Kasumi-1 (cell line): Measurements from ENCODE around the gene GRSF1.
"Not testable (repeated sequence)": the region's sequence is repeated elsewhere in the genome, so short reads cannot be mapped to it uniquely, and the experiment has no call there.

Source experiments
- DNase-seq, 2 experiments: peaks; one replicate each; lab custom pipeline; 2025; lab: John Stamatoyannopoulos, UW

The GRSF1 gene, protein sequence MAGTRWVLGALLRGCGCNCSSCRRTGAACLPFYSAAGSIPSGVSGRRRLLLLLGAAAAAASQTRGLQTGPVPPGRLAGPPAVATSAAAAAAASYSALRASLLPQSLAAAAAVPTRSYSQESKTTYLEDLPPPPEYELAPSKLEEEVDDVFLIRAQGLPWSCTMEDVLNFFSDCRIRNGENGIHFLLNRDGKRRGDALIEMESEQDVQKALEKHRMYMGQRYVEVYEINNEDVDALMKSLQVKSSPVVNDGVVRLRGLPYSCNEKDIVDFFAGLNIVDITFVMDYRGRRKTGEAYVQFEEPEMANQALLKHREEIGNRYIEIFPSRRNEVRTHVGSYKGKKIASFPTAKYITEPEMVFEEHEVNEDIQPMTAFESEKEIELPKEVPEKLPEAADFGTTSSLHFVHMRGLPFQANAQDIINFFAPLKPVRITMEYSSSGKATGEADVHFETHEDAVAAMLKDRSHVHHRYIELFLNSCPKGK

DNA sequence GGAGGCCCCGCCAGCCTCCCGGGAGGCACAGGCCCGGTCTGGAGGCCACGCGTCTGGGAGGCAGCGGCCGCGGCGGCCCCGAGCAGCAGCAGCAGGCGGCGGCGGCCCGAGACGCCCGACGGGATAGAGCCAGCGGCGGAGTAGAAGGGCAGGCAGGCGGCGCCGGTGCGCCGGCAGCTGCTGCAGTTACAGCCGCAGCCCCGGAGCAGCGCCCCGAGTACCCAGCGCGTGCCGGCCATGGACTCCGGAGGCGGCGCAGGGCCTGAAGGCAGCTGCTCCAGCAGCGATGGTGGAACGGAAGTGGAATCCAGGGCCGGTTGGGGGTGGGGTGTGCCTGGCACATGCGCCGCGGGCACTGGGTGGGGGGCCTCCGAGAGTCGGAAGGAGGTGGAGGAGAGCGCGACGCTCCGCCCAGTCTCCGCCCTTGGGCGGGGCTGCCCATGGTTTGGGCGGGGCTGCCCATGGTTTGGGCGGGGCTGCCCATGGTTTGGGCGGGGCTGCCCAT lies at the start of gene GRSF1:
TSS of gene GRSF1 (minus strand) at position 302 of the 505 bp plus-strand sequence. CDS start at position 239, 63 bp downstream.
- DNase-seq, result peak; percentile 70 to 85

DNA sequence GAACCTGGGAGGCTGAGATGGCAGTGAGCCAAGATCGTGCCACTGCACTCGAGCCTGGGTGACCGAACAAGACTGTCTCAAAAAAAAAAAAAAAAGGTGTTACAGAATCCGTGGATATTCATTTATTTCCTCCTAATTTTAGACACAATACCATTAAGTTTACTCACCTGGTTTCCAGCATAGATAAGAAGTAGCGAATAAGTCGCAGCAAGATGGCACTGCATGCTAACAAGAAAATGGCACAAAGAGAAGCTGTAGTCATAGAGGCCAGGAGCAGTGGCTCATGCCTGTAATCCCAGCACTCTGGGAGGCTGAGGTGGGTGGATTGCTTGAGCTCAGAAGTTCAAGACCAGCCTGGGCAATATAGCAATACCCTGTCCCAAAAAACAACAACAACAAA lies 45.5 kb upstream of the GRSF1 start:
- DNase-seq, result no peak

DNA sequence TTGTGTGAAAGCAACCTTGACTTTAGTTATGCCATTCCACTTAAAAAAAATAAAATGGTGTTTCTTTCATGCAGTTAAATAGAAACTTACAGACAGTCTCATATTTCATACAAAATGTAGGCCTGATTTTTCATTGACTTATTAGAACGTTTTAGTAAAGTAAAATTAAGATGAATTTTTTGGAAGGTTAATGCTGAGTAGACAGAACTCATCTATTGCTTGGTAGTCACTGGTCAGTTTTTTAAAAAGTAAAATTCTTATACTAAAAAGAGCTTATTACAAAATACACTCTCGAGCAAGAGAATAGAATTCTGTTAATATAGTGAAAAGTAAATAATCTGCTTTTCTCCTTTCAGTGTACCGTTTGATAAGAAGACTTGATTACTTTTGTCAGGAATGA lies 41.0 kb upstream of the GRSF1 start:
- DNase-seq, result no peak

DNA sequence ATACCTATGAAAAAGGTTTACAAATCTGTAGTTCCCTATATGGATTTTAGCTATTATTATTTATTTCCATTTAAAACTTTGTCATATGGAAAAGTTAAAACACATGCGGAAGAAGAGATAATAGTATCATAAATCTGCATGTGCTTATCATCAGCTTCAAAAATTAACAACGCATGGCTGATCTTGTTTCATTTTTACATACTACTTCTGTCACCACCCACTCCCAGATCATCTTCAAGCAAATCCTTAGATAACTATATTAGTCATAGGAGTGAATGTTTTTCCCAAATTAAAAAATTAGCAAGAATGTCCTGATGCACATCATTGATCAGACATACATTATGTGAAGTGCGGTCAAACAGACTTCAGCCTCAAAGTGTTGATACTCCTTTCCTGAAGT lies 37.9 kb upstream of the GRSF1 start:
- no peak for DNase-seq

DNA sequence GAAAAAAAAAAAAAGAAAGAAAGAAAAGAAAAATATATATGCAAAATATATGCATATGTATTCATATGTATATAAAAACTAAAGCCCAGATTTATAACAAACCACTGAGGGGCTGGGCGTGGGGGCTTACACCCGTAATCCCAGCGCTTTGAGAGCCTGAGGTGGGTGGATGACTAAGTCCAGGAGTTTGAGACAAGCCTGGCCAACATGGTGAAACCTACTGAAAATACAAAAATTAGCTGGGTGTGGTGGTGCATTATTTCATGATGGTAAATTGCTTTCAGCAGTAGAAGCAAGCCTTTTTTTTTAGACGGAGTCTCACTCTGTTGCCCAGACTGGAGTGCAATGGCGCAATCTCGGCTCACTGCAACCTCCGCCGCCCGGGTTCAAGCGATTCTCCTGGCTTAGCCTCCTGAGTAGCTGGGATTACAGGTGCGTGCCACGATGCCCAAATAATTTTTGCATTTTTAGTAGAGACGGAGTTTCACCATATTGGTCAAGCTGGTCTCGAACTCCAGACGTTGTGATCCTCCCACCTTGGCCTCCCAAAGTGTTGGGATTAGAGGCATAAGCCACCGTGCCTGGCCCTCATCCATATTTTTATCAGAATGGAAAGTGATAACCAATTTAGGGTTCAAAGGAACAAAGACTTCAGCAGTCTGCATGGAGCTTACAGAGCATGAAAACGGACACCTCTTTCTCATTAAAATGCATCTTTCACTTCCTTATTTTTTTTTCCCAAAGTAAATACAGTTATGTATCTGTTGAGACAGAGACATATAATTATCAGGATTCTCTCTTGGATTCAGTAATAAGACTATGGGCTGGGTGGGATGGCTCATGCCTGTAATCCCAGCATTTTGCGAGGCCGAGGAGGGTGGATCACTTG lies 34.8 kb upstream of the GRSF1 start:
- DNase-seq, result no peak

DNA sequence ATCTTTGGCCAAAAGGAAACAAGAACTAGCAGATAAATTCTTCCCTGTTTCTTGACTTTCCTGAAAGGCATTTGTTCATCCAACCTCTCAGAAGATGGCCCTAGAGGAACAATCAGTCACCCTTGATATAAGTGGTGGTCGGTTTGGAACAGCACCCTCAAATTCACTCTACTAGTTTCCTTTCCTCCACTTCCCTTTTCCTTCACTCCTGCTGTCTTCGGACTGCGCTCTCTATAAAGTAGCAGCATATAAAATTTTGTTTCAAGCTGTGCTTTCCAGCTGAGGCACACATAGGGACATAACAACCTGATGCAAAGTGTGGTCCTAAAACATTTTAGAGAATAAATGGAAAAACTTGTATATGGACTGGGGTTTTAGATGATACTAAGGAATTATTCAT lies 33.5 kb upstream of the GRSF1 start:
- DNase-seq, result peak in 1 of 2 experiments; percentile 7

DNA sequence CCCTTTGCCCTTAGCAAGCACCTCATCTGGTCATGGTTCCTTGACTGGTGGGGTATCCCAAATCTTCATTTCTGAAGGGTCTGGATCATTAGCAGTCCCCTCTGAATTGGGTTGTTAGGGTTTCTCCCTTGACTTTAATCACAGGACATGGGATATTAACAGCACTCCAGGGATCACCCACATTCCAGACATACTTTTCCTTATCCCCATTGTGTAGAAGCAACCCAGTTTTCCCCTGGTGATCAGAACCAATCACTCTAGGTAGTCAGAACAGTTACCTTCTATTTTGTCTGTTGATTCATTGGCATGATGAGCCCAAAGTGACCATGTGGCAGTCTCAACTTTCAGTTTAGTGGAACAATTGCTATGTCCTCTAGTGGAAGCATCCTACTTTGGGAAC lies 29.1 kb upstream of the GRSF1 start:
- no peak for DNase-seq

DNA sequence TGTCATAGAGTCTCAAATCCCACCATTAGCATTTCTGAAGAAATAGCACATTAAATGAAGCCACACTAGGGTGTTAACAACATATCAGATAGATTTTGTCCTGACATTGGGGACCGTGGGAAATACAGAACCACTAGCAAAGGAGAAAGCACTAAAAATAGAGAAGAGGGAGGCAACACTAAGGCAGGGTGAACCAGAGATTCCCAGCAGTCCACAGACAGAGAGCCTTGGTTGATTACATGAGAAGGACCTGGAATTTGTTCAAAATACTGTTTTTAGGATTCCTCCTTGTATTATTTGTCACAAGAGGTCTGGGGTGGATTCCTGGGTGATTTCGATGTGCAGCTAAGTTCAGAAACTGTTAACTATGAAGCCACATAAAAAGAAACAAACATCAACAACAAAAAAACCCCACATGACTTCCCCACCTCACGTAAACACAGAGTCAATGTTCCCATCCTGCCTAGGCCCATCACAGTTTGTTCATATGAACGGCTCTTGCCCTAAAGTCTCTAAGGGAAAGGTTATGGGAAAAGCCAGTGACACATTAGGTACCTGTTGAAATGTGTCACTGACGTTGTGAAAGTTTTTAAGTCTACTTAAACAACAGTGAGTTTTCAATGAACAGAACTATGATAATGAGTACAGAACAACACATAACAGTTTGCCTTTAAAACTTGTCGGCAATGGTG lies 23.6 kb upstream of the GRSF1 start:
- DNase-seq, result no peak

DNA sequence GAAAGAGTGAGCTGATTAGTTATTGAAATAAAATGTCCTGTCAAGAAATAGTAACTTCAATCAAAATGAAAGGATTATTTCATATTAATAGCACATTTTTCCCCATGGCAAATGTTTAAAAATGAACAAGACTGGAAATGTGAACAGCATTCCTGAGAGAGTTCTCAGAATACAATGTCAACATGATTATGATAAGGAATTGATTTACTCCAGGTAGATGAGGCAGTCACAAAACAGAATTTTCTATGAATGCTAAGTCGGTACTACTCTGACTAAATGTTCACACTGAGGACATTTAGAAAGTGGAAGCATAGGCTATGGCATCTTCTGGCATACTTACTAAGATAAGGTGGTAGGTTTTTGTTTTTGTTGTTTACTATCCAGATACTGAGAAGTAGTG lies 19.4 kb upstream of the GRSF1 start:
- no peak for DNase-seq

DNA sequence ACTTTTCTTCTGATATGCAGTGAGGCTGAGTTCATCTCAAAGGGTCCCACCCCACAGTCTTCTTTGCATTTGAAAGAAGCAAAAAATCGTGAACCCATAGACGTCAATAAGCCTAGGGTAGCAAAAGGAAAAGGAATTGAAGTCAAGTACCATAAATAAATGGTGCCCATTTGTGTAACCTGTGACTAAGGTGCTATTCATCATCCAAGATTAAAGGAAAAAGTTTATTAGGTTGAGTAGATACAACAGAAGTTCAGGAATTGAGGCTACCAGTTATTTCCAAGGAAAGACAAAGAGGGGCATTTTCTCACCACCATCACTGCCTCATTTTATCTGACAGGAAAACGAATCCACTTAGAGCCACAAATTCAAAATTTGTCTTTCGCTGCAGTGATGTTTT lies 18.8 kb upstream of the GRSF1 start:
- DNase-seq, result no peak

DNA sequence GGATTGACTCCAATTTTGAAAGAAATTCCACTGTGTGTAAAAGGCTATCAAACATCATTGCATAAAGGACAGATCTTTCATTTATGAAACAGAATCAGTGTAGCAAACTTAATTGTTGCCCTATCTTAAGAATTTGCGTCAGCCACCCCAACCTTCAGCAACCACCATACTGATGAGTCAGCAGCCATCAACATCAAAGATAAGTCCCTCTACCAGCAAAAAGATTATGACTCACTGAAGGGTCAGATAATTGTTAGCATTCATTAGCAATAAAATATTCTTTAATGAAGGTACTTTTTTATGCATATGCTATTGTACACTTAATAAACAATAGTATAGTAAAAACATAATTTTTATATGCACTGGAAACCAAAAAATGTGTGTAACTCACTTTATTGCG lies 15.8 kb upstream of the GRSF1 start:
- no peak for DNase-seq

DNA sequence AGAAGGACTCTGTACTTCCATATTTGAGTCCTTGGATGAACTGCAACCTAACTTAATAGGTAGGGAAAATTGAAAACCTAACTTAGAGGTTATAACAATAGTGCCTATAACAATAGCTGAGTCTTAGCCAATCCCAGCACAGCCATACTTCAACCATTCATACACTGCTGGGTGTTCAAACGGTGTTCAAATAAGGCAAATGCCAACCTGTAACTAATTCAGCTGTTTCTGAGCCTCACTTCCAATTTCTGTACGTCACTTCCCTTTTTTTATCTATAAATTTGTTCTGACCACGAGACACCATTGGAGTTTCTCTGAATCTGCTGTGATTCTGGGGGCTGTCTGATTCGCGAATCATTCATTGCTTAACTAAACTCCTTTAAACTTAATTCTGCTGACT lies 9.6 kb upstream of the GRSF1 start:
- DNase-seq, result peak; percentile 43 to 72

DNA sequence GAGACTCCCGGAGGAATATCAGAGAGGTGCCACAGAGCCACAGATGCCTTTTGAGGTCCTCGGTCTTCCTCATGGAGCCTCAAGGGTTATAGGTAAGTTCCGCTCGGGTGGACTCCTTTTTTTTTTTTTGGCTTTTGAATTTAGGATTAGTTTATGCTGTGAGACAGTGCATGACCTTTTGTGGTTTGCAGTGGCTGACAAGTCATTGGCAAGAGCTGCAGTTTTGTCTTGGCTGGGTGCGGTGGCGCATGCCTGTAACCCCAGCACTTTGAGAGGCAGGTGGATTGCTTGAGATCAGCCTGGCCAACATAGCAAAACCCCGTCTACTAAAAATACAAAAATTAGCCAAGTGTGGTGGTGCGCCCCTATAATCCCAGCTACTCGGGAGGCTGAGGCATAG lies 4.5 kb upstream of the GRSF1 start:
- DNase-seq, result no peak

DNA sequence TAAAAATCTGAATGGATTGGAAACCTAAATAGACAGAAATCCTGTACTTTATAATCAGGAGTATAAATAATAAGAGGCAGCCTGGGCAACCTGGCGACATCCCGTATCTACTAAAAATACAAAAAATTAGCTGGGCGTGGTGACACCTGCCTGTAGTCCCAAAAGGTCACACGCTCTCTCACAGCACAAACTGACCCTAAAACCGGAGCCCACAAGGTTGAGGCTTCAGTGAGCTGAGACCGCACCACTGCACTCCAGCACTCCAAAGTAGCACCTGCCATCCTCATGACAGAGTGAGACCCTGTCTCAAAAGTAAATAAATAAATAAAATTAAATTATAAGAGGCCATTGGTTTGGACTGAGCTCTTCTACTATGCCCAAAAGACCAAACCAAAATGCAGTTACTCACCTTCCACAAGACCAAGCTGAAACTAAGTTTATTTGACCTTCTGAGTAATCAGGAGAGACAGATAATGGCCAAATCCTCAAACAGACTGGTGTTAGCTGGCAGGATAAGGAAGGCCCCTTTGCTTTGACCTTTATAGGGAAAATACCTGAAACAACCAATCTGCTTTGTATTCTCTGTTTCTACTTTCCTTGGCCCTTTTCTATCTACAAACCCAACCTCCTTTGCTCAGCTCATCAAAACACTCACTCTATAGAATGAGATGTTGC lies 3.2 kb upstream of the GRSF1 start:
- no peak for DNase-seq

DNA sequence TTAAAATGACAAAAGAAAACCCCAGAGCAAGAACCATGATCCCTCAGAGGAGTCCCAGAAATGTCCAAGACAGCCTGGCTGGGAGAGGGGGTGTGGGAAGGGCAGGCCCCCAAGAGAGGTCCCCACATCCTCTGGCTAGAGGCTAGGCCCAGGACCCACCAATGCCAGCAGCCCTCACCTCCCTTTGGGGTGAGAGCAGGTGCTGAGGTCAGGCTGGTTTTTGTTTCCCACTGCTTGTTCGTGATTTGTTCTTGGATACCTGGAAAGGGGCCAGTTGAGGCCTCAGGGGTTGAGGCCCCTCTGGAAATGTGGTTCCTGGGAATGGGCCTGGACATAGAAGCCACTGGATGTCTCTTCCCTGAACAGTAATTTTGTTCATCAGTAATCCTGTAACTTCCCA lies 2.3 kb upstream of the GRSF1 start:
- DNase-seq, result no peak

DNA sequence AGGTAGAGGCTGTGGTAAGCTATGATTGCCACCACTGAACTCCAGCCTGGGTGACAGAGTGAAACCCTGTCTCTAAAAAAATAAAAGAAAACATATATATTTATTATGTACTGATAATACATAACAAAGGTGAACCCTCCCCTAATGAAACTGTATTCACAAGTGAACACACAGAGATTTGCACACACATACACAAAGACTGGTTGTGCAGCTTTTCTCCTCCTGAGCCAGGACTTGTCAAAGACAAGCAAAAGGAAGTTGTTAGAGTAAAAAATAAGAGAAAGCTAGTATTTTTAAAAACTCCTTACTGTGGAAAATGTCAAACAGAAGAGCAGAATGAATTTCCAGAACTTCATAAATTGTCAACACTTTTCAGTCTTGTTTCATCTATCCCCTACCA lies 1.5 kb upstream of the GRSF1 start:
- no peak for DNase-seq

DNA sequence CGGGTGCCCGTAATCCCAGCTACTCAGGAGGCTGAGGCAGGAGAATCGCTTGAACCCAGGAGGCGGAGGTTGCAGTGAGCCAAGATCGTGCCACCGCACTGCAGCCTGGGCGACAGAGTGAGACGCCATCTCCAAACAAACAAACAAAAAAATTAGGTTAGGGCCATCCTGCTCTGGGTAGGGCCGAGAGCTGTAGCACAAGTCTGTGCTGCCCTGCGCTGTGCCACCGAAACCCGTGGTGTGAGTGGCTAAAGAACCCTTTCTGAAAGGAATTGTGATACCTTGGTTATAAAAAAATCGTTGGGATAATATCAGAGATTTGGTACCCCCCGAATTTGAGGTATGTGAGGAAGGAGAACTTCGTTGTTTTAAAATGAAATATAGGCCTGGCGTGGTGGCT lies 941 bp upstream of the GRSF1 start:
- DNase-seq, result not testable (repeated sequence)

DNA sequence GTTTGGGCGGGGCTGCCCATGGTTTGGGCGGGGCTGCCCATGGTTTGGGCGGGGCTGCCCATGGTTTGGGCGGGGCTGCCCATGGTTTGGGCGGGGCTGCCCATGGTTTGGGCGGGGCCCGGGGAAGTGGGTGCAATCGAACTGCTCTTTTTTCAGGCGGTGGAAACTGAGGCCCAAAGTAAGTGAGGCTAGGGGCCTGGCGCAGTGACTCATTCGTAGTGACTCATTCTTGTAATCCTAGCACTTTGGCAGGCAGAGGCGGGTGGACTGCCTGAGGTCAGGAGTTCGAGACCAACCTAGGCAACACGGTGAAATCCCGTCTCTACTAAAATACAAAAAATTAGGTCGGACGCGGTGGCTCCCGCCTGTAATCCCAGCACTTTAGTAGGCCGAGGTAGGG lies 447 bp upstream of the GRSF1 start:
- not testable (repeated sequence) for DNase-seq

DNA sequence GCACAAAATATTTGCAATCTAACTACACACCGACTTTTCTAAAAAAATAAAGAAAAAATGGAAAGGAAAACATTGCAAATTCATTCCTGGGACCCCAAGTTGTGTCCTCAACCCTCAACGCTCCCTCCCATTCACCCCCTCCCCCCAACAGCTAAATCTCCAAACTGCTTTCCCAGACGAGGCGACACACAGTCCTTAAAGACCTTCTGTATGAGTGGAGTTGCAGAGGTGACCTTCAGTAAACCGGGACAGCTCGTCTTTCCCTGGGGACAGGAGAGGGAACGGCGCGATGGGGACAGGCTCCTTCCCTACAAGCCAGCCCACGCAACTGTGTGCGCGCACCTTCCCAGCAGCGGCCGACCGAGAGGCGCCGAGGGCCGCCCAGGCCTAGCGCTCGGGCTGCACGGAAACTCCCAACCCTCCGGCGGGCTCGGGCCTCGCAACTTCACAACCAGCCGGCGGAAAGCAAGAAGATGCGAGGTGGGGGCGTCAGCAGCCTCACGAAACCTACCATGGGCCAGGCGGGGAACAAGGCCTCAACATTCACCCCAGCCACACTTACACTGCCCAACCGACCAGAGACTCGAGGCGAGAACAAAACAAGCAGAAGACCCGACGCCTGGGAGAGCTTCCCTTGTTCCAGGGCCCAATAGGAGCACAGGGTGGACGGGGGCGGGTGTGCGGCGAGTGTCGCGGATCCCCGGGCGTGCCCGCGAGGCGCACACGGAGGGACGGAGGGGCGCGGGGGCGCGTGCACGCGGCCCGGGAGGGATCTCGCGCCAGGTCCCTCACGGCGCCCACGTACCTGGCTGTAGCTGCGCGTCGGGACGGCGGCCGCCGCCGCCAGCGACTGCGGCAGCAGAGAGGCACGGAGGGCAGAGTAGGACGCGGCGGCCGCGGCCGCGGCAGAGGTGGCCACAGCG lies 763 bp downstream of the GRSF1 start:
- DNase-seq, result peak; percentile 57 to 67

DNA sequence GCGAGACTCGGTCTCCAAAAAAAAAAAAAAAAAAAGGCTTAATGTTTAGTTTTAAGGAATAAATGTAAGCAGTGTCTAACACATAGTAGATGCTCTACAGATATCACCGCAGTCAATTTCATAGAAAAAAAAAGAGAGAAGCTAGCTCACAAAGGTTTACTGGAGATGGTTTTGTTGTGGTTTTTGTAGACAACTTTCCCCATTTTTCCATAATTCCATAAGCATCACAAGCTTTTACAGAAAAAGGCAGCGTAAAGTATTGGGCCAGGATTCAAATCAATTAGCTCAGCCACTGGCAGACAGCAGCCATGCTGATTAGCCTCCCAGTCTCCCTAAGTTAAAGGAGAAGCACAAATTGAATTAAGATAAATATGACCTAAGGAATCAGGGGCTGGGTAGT lies 1.5 kb downstream of the GRSF1 start:
- peak in 1 of 2 experiments; percentile 9 for DNase-seq

DNA sequence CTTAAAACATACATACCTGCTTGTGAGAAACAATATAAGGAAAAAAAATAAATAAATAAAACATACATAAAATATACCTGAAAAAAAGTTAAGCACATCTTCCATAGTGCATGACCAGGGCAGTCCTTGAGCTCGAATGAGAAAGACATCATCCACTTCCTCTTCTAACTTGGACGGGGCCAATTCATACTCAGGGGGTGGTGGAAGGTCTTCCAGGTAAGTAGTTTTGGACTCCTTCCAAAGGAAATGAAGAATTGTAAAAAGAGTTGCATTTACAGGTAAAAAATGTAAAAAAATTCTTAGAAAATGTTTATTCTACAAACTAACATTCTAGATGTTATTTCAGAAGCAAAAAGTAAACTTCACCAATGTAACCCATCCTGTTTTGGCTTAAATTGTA lies 3.6 kb downstream of the GRSF1 start:
- DNase-seq, result no peak
